HL-60 (cell line): ENCODE data around the gene FAM184B.
"Not testable (repeated sequence)": the region's sequence is repeated elsewhere in the genome, so short reads cannot be mapped to it uniquely, and the experiment has no call there.

ENCODE experiments used
- DNase-seq, 2 experiments: peaks; one replicate each; pipeline ENCODE4 v3.0.0-alpha.2; 2010 to 2020; ENCODE audit warnings: low read depth in 1 of 2, low spot score in 1 of 2
- H3K27ac ChIP-seq: fragments of 250-450 bp; sonication (Bioruptor Pico); replicated peaks from 2 replicates; pipeline ENCODE4 v1.5.1; 2020; ENCODE audit warnings: mild to moderate bottlenecking, moderate library complexity
- H3K27me3 ChIP-seq: fragments of 250-450 bp; sonication (Bioruptor Pico); 2 replicates; pipeline ENCODE4 v1.5.1; 2021; ENCODE audit warnings: mild to moderate bottlenecking, moderate library complexity; ENCODE audit not compliant: insufficient read depth, poor library complexity, severe bottlenecking
- H3K4me3 ChIP-seq: replicated peaks from 2 replicates; pipeline ENCODE4 v1.5.1; 2011; ENCODE audit warnings: mild to moderate bottlenecking, control low read depth, low read length; ENCODE audit not compliant: insufficient read depth
- GABPA ChIP-seq: IDR thresholded peaks from 2 replicates; pipeline ENCODE4 v1.6.1; 2012; ENCODE audit warnings: low read depth
- POLR2AphosphoS5 ChIP-seq: IDR thresholded peaks from 2 replicates; pipeline ENCODE4 v1.6.1; 2012; ENCODE audit warnings: low read depth
- SPI1 ChIP-seq: IDR thresholded peaks from 2 replicates; pipeline ENCODE4 v1.6.1; 2012; ENCODE audit warnings: low read depth, mild to moderate bottlenecking, borderline replicate concordance
- TF ChIP-seq, protein P1 (sequence below): IDR thresholded peaks from one replicate; pipeline ENCODE4 v1.5.1; 2011; ENCODE audit warnings: low read length, control low read depth, inconsistent platforms; ENCODE audit not compliant: insufficient read depth
- TF ChIP-seq, protein P2 (sequence below): IDR thresholded peaks from 2 replicates; pipeline ENCODE4 v1.6.1; 2012; ENCODE audit warnings: low read depth; ENCODE audit not compliant: insufficient replicate concordance

FAM184B gene

DNA sequence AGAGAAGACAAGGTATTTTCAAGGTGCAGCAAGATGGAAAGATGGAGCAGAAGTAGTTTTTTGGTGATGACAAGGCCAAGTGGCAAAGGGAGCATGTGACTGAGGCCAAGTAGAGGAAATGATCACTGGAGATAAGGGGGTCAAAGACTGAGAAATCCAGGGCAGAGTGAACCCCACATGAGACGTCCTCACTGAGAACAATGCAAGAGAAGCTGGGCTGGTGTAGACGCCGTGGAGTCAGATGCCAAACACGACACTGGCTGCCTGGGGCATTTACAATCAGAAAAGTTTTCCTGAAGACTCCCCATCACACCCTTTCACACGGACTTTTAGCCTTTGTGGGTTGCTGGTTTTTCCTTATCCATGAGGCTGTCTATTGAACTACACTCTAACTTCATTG is 69.3 kb downstream of the FAM184B start:
- no peak overlapping the region for H3K27ac ChIP-seq
- H3K27me3 ChIP-seq: no peaks in the 10 kb centered on the region
- no peak overlapping the region for H3K4me3 ChIP-seq
- TF ChIP-seq GABPA (no peak), SPI1 (no peak), POLR2AphosphoS5 (no peak)
- TF ChIP-seq, protein P1, sequence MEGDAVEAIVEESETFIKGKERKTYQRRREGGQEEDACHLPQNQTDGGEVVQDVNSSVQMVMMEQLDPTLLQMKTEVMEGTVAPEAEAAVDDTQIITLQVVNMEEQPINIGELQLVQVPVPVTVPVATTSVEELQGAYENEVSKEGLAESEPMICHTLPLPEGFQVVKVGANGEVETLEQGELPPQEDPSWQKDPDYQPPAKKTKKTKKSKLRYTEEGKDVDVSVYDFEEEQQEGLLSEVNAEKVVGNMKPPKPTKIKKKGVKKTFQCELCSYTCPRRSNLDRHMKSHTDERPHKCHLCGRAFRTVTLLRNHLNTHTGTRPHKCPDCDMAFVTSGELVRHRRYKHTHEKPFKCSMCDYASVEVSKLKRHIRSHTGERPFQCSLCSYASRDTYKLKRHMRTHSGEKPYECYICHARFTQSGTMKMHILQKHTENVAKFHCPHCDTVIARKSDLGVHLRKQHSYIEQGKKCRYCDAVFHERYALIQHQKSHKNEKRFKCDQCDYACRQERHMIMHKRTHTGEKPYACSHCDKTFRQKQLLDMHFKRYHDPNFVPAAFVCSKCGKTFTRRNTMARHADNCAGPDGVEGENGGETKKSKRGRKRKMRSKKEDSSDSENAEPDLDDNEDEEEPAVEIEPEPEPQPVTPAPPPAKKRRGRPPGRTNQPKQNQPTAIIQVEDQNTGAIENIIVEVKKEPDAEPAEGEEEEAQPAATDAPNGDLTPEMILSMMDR: no peak
- TF ChIP-seq, protein P2, sequence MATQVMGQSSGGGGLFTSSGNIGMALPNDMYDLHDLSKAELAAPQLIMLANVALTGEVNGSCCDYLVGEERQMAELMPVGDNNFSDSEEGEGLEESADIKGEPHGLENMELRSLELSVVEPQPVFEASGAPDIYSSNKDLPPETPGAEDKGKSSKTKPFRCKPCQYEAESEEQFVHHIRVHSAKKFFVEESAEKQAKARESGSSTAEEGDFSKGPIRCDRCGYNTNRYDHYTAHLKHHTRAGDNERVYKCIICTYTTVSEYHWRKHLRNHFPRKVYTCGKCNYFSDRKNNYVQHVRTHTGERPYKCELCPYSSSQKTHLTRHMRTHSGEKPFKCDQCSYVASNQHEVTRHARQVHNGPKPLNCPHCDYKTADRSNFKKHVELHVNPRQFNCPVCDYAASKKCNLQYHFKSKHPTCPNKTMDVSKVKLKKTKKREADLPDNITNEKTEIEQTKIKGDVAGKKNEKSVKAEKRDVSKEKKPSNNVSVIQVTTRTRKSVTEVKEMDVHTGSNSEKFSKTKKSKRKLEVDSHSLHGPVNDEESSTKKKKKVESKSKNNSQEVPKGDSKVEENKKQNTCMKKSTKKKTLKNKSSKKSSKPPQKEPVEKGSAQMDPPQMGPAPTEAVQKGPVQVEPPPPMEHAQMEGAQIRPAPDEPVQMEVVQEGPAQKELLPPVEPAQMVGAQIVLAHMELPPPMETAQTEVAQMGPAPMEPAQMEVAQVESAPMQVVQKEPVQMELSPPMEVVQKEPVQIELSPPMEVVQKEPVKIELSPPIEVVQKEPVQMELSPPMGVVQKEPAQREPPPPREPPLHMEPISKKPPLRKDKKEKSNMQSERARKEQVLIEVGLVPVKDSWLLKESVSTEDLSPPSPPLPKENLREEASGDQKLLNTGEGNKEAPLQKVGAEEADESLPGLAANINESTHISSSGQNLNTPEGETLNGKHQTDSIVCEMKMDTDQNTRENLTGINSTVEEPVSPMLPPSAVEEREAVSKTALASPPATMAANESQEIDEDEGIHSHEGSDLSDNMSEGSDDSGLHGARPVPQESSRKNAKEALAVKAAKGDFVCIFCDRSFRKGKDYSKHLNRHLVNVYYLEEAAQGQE: no peak
- DNase-seq: no peak

DNA sequence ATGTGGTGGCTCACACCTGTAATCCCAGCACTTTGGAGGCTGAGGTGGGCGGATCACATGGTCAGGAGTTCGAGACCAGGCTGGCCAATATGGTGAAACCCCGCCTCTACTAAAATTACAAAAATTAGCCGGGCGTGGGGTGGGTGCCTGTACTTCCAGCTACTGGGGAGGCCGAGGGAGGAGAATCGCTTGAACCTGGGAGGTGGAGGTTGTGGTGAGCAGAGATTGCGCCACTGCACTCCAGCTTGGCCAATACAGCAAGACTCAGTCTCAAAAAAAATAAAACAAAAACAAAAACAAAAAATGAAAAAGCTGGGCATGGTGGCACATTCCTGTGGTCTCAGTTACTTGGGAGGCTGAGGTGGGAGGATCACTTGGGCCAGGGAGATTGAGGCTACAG is 70.2 kb downstream of the FAM184B start:
- H3K27me3 ChIP-seq, DNase-seq, H3K4me3 ChIP-seq, H3K27ac ChIP-seq: not testable (repeated sequence)

DNA sequence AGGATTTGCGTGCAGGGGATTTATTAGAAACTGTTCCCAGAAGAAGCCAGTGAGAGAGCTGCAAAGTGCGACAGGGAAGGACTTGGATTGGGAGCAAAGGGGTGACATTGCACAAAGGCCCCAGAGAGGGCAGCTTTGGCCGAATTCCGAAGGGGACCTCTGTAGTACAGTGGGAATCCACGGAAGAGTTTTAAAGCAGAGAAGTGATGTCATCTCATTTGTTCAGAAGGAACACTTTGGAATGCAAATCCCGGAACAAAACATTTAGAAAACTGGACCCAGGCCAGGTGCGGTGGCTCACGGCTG is 71.7 kb downstream of the FAM184B start:
- Histone ChIP-seq H3K27ac (no peak overlapping the region), H3K27me3 (no peaks in the 10 kb centered on the region), H3K4me3 (no peak overlapping the region)
- DNase-seq: no peak
- TF ChIP-seq SPI1 (no peak), POLR2AphosphoS5 (no peak), GABPA (no peak)
- TF ChIP-seq, protein P1: no peak
- TF ChIP-seq, protein P2: no peak

DNA sequence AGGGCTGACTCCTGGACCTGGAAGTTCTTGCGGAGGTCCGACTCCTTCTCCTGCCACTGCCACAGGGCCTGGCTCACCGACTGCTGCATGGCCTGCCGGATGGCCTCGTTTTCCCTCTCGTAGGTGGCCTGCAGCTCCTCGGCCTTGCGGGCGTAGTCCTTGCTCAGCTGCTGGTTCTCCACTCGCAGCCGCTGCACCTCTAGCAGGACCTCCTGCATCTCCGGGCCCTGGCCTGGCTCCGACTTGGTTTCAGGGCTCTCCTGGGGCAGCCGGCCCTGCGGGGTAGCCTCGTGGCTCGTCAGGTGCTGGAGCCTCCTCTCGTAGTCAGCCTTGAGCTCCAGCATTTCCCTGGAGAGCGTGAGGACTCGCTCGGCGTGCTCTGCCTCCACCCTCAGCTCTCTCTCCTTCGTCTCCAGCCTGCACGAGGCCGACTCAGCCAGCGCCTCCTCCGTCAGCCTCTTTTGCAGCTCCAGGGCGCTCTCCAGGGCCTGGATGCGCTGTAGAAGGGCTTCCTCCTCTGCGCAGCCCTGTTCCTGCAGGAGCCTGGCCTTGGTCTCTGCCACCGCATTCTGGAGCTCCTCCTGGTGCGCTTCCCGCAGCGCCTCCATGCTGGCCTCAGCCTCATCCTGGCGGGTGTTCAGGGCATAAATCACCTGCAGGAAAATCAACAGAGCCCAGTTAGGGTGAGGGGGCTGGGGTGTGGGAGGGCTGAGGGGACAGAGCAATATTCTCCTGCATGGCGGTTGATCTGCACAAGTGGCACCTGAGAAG is 72.2 kb downstream of the FAM184B start:
- H3K27ac ChIP-seq: no peak overlapping the region
- TF ChIP-seq, protein P1: no peak
- TF ChIP-seq POLR2AphosphoS5: no peak
- TF ChIP-seq SPI1: no peak
- TF ChIP-seq GABPA: no peak
- TF ChIP-seq, protein P2: no peak
- DNase-seq: no peak
- no peak overlapping the region for H3K4me3 ChIP-seq
- no peaks in the 10 kb centered on the region for H3K27me3 ChIP-seq
